Hepatocyte (in vitro differentiated cells): Measurements from ENCODE around the gene CLCN4.

Source experiments
- EZH2 ChIP-seq: fragments of 200-600 bp; sonication (generic); IDR thresholded peaks from 2 replicates; pipeline ENCODE4 v1.6.1; 2016; ENCODE audit warnings: antibody characterized with exemption, mild to moderate bottlenecking, borderline replicate concordance
- EZH2phosphoT487 ChIP-seq: fragments of 200-600 bp; sonication (generic); IDR thresholded peaks from one replicate; pipeline ENCODE4 v1.6.1; 2018; ENCODE audit warnings: antibody characterized with exemption, mild to moderate bottlenecking, low read depth, moderate library complexity; ENCODE audit not compliant: unreplicated experiment, severe bottlenecking
- TF ChIP-seq, protein P1 (sequence below): fragments of 200-600 bp; sonication (generic); IDR thresholded peaks from 2 replicates; pipeline ENCODE4 v1.5.1; 2016; ENCODE audit warnings: antibody characterized with exemption, mild to moderate bottlenecking; ENCODE audit not compliant: poor library complexity

DNA sequence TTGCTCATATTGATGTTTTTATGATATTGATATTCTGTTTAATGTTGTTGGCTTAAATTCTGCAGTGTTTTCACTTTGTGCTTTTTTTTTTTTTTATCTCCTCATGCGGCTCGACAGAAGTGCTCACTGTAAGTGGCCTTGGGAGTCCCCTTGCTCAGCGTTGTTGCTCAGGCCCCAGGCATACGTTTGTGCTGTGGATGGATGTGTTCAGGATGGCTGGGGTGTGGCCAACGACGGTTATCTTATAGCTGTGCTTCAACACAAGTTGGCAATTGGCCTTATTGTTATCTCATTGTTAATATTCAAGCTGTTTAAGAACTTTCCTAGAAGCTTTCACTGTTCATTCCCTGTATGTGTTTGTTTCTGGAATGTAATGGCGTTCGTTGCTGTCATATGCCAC lies 36.4 kb upstream of the CLCN4 start:
- TF ChIP-seq, protein P1, sequence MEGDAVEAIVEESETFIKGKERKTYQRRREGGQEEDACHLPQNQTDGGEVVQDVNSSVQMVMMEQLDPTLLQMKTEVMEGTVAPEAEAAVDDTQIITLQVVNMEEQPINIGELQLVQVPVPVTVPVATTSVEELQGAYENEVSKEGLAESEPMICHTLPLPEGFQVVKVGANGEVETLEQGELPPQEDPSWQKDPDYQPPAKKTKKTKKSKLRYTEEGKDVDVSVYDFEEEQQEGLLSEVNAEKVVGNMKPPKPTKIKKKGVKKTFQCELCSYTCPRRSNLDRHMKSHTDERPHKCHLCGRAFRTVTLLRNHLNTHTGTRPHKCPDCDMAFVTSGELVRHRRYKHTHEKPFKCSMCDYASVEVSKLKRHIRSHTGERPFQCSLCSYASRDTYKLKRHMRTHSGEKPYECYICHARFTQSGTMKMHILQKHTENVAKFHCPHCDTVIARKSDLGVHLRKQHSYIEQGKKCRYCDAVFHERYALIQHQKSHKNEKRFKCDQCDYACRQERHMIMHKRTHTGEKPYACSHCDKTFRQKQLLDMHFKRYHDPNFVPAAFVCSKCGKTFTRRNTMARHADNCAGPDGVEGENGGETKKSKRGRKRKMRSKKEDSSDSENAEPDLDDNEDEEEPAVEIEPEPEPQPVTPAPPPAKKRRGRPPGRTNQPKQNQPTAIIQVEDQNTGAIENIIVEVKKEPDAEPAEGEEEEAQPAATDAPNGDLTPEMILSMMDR = no peak
- no peak for TF ChIP-seq EZH2
- no peak for TF ChIP-seq EZH2phosphoT487
